SK-N-SH treated with all-trans-retinoic acid at 6 μM for 48 hours (cell line): Measurements from ENCODE around the gene POU2F3.

Experiments used
- ATAC-seq: fragments of 200-7000 bp; cut with Tn5 transposase; 3 replicates; pipeline ENCODE4 v1.9.1; 2020; ENCODE audit warnings: mild to moderate bottlenecking, moderate library complexity
- ARNTL ChIP-seq: fragments of 450-650 bp; formaldehyde crosslinking; IDR thresholded peaks from 2 replicates; pipeline ENCODE4 v1.5.0; 2020; ENCODE audit warnings: low read depth, mild to moderate bottlenecking, moderate library complexity, borderline replicate concordance
- BACH2 ChIP-seq: fragments of 250-450 bp; sonication (Bioruptor Pico); IDR thresholded peaks from 2 replicates; pipeline ENCODE4 v1.9.0; 2021; ENCODE audit warnings: mild to moderate bottlenecking, borderline replicate concordance
- CREB5 ChIP-seq: fragments of 250-450 bp; sonication (Bioruptor Pico); IDR thresholded peaks from 2 replicates; pipeline ENCODE4 v1.5.1; 2020; ENCODE audit warnings: low read depth, mild to moderate bottlenecking, moderate library complexity
- CSDC2 ChIP-seq: fragments of 250-450 bp; sonication (Bioruptor Pico); IDR thresholded peaks from 2 replicates; pipeline ENCODE4 v1.5.0; 2020; ENCODE audit warnings: mild to moderate bottlenecking, moderate library complexity
- CSRNP3 ChIP-seq: fragments of 250-450 bp; sonication (Bioruptor Pico); IDR thresholded peaks from 2 replicates; pipeline ENCODE4 v1.5.1; 2021; ENCODE audit warnings: mild to moderate bottlenecking, moderate library complexity
- ESRRG ChIP-seq: fragments of 250-450 bp; sonication (Bioruptor Pico); IDR thresholded peaks from 2 replicates; pipeline ENCODE4 v1.6.1; 2021; ENCODE audit warnings: mild to moderate bottlenecking
- GLIS3 ChIP-seq: fragments of 250-450 bp; sonication (Bioruptor Pico); IDR thresholded peaks from 2 replicates; pipeline ENCODE4 v1.5.0; 2020; ENCODE audit warnings: mild to moderate bottlenecking, moderate library complexity
- ISL1 ChIP-seq: fragments of 250-450 bp; sonication (Bioruptor Pico); IDR thresholded peaks from 2 replicates; pipeline ENCODE4 v2.1.2; 2022; ENCODE audit warnings: mild to moderate bottlenecking, moderate library complexity
- OSR1 ChIP-seq: fragments of 250-450 bp; sonication (Bioruptor Pico); IDR thresholded peaks from 2 replicates; pipeline ENCODE4 v1.8.0; 2022; ENCODE audit warnings: moderate library complexity, mild to moderate bottlenecking, inconsistent platforms
- PATZ1 ChIP-seq: fragments of 250-450 bp; sonication (Bioruptor Pico); IDR thresholded peaks from 2 replicates; pipeline ENCODE4 v1.8.0; 2020; ENCODE audit warnings: mild to moderate bottlenecking, moderate library complexity, borderline replicate concordance
- POU6F1 ChIP-seq: fragments of 250-450 bp; sonication (Bioruptor Pico); IDR thresholded peaks from 2 replicates; pipeline ENCODE4 v1.8.0; 2021; ENCODE audit warnings: low read depth, mild to moderate bottlenecking, moderate library complexity, borderline replicate concordance
- PPARA ChIP-seq: fragments of 250-450 bp; sonication (Bioruptor Pico); IDR thresholded peaks from 2 replicates; pipeline ENCODE4 v1.5.0; 2020; ENCODE audit warnings: mild to moderate bottlenecking, borderline replicate concordance
- RARB ChIP-seq: fragments of 250-450 bp; sonication (Bioruptor Pico); IDR thresholded peaks from 2 replicates; pipeline ENCODE4 v1.8.0; 2021; ENCODE audit warnings: mild to moderate bottlenecking, moderate library complexity
- SNAI2 ChIP-seq: fragments of 250-450 bp; sonication (Bioruptor Pico); IDR thresholded peaks from 2 replicates; pipeline ENCODE4 v1.5.0; 2020; ENCODE audit warnings: mild to moderate bottlenecking, moderate library complexity
- TCF4 ChIP-seq: fragments of 250-450 bp; sonication (Bioruptor Pico); IDR thresholded peaks from 2 replicates; pipeline ENCODE4 v1.8.0; 2021; ENCODE audit warnings: mild to moderate bottlenecking, moderate library complexity, borderline replicate concordance
- TOX ChIP-seq: fragments of 250-450 bp; sonication (Bioruptor Pico); IDR thresholded peaks from 2 replicates; pipeline ENCODE4 v1.8.0; 2021; ENCODE audit warnings: mild to moderate bottlenecking, moderate library complexity, borderline replicate concordance
- TSHZ2 ChIP-seq: fragments of 250-450 bp; sonication (Bioruptor Pico); IDR thresholded peaks from 2 replicates; pipeline ENCODE4 v1.5.0; 2020; ENCODE audit warnings: mild to moderate bottlenecking, moderate library complexity
- ZC3H10 ChIP-seq: fragments of 250-450 bp; sonication (Bioruptor Pico); IDR thresholded peaks from 2 replicates; pipeline ENCODE4 v1.5.1; 2021; ENCODE audit warnings: mild to moderate bottlenecking, moderate library complexity
- ZFP3 ChIP-seq: fragments of 250-450 bp; sonication (Bioruptor Pico); IDR thresholded peaks from 2 replicates; pipeline ENCODE4 v1.5.0; 2020; ENCODE audit warnings: mild to moderate bottlenecking, moderate library complexity
- ZFP30 ChIP-seq: fragments of 450-650 bp; formaldehyde crosslinking; IDR thresholded peaks from 2 replicates; pipeline ENCODE4 v1.5.0; 2022; ENCODE audit warnings: mild to moderate bottlenecking, moderate library complexity
- ZNF565 ChIP-seq: fragments of 450-650 bp; formaldehyde crosslinking; conservative IDR thresholded peaks from 2 replicates; pipeline ENCODE4 v1.5.0; 2020; ENCODE audit warnings: low read depth, mild to moderate bottlenecking, moderate library complexity
- ZNF70 ChIP-seq: fragments of 450-650 bp; formaldehyde crosslinking; IDR thresholded peaks from 2 replicates; pipeline ENCODE4 v1.5.0; 2020; ENCODE audit warnings: mild to moderate bottlenecking, moderate library complexity
- ZNF8 ChIP-seq: fragments of 450-650 bp; formaldehyde crosslinking; IDR thresholded peaks from 2 replicates; pipeline ENCODE4 v1.5.0; 2020; ENCODE audit warnings: mild to moderate bottlenecking, moderate library complexity

POU2F3 gene

GRCh38 chr11:120344302-120345004 lies 104.5 kb downstream of the POU2F3 start (continued):
- TF ChIP-seq OSR1 (no peak), RARB (CRISPR knock-in tag) (no peak), ISL1 (no peak)

GRCh38 chr11:120346233-120346632 lies 106.3 kb downstream of the POU2F3 start:
- no peak; the same call in 2 of the 3 replicates for ATAC-seq
- no peak for TF ChIP-seq GLIS3 (CRISPR knock-in tag)
- no peak for TF ChIP-seq RARB (CRISPR knock-in tag)
- TF ChIP-seq CREB5 (CRISPR knock-in tag), result no peak
- no peak for TF ChIP-seq PPARA (CRISPR knock-in tag)
- no peak for TF ChIP-seq ZNF70
- TF ChIP-seq TOX (CRISPR knock-in tag), result no peak
- no peak for TF ChIP-seq ISL1
- no peak for TF ChIP-seq ESRRG
- no peak for TF ChIP-seq ARNTL (CRISPR knock-in tag)
- no peak for TF ChIP-seq BACH2
- no peak for TF ChIP-seq ZNF8 (CRISPR knock-in tag)
- no peak for TF ChIP-seq ZC3H10
- no peak for TF ChIP-seq POU6F1 (CRISPR knock-in tag)
- no peak for TF ChIP-seq ZNF565 (CRISPR knock-in tag)
- no peak for TF ChIP-seq SNAI2 (CRISPR knock-in tag)
- no peak for TF ChIP-seq ZFP30 (CRISPR knock-in tag)

- no peak for ATAC-seq
- TF ChIP-seq ISL1 (no peak), SNAI2 (CRISPR knock-in tag) (no peak), ESRRG (no peak), TCF4 (no peak), TSHZ2 (CRISPR knock-in tag) (no peak), ZNF8 (CRISPR knock-in tag) (no peak), PPARA (CRISPR knock-in tag) (no peak), OSR1 (no peak), BACH2 (no peak), ZFP30 (CRISPR knock-in tag) (no peak)
Measured at GRCh38 chr11:120350637-120351036, 110.7 kb downstream of the POU2F3 start.

GRCh38 chr11:120352405-120352804 lies 112.5 kb downstream of the POU2F3 start:
- no peak for ATAC-seq
- TF ChIP-seq TCF4, result no peak
- no peak for TF ChIP-seq SNAI2 (CRISPR knock-in tag)
- TF ChIP-seq CSDC2 (CRISPR knock-in tag), result no peak
- TF ChIP-seq PATZ1 (CRISPR knock-in tag), result no peak
- TF ChIP-seq ARNTL (CRISPR knock-in tag), result no peak
- no peak for TF ChIP-seq ZNF8 (CRISPR knock-in tag)
- no peak for TF ChIP-seq PPARA (CRISPR knock-in tag)
- TF ChIP-seq CSRNP3 (CRISPR knock-in tag), result no peak
- no peak for TF ChIP-seq ZNF565 (CRISPR knock-in tag)
- TF ChIP-seq CREB5 (CRISPR knock-in tag), result no peak
- no peak for TF ChIP-seq ZNF70
- no peak for TF ChIP-seq BACH2
- TF ChIP-seq ZFP30 (CRISPR knock-in tag), result no peak
- TF ChIP-seq ZFP3 (CRISPR knock-in tag), result no peak
- TF ChIP-seq RARB (CRISPR knock-in tag), result no peak
- no peak for TF ChIP-seq OSR1
- no peak for TF ChIP-seq ISL1
- no peak for TF ChIP-seq POU6F1 (CRISPR knock-in tag)
